ENCODE results near the gene UTY. TPM values are rescaled to one million over a fixed set of nuclear protein-coding genes. Genes with fewer than 3 reads are reported as not detected.

The UTY gene
- total RNA-seq, 6 experiments from 2014 or later = 5.6 to 8.2 (median 7.1) TPM

DNA sequence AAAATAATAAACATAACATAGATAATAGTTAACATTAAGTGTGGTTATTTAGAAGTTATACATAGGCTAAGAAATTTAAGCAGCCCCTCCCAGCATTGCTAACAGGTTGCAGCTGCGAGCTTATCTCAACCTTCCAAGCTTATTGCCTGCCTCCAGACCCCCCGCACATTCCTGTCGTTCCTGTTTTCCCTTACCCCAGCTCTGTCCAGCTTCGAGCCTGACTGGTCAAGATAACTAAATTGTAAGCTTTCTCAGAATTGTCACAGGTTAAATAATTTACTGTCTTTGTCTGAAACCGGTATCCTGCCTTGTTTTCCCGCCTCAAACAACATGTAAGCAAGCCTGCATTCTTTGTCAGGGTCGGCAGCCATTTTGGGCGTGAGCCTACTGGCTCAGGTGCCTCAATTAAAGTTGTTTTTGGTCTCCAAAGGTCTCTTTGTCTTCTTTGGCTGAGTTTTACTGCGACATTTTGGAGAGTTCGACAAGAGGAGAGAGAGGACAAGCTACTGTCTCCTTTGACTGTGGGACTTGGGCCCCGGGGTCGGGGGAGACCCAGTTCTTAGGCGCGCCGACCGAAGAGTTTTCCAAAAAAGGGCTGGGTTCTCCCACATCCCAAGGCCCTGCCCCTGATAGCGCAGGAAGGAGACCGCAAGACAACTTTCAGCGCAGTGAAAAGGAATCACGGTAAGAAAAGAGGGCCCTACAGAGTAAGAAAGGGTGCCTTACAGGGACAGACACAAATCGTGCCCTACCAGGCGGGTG lies 44.4 kb downstream of the UTY start:
- Mint-ChIP-seq H3K36me3 (ENCODE audit: low read depth) (peaks cover 22% of the 10 kb centered on the region), H3K27me3 (ENCODE audit: insufficient read depth) (peaks cover 1% of the 10 kb centered on the region; the same call in 1 of the 2 replicates), H3K4me3 (no peak overlapping the region), H3K27ac (no peak overlapping the region), H3K9me3 (peaks cover 17% of the 10 kb centered on the region), H3K4me1 (ENCODE audit: low read depth) (peaks cover 21% of the 10 kb centered on the region)
- DNase-seq = no peak
- TF ChIP-seq, protein P1, sequence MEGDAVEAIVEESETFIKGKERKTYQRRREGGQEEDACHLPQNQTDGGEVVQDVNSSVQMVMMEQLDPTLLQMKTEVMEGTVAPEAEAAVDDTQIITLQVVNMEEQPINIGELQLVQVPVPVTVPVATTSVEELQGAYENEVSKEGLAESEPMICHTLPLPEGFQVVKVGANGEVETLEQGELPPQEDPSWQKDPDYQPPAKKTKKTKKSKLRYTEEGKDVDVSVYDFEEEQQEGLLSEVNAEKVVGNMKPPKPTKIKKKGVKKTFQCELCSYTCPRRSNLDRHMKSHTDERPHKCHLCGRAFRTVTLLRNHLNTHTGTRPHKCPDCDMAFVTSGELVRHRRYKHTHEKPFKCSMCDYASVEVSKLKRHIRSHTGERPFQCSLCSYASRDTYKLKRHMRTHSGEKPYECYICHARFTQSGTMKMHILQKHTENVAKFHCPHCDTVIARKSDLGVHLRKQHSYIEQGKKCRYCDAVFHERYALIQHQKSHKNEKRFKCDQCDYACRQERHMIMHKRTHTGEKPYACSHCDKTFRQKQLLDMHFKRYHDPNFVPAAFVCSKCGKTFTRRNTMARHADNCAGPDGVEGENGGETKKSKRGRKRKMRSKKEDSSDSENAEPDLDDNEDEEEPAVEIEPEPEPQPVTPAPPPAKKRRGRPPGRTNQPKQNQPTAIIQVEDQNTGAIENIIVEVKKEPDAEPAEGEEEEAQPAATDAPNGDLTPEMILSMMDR (IDR thresholded peaks at IDR 0.05) = no peak

DNA sequence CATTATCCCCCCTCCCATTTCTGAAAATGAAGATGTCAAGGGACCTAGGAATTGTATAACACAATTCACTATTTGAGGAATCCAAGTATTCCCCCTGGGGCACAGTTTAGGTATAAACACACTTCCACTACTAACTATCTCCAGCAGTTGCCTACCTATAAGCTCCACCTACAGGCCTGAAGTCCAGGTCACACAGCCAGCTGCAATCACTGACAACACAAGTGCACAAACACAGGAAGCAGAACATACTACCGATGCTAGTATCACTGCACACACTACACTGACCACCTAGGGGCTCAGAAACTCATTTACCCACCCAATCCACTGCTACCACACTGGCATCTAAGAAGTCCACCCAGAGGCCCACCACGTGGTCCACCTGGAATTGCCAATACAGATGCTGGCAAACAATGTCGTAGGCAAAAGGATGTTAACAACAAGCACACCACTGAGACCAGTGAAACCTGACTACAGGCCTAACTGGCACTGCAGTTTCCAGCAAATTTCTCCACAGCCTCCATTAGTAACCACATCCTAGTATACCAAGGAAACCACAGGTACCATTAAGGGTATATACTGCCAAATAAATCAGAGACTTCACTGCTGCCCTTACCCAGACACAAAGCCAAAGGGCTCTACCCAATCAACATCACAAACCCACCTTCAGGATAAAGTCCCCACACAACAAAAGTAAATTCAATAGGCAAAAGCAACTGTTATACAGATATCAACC lies 47.4 kb downstream of the UTY start:
- Mint-ChIP-seq H3K4me3 (no peak overlapping the region), H3K36me3 (ENCODE audit: low read depth) (peaks cover 41% of the 10 kb centered on the region)
- TF ChIP-seq, protein P1 (IDR thresholded peaks at IDR 0.05) = no peak

DNA sequence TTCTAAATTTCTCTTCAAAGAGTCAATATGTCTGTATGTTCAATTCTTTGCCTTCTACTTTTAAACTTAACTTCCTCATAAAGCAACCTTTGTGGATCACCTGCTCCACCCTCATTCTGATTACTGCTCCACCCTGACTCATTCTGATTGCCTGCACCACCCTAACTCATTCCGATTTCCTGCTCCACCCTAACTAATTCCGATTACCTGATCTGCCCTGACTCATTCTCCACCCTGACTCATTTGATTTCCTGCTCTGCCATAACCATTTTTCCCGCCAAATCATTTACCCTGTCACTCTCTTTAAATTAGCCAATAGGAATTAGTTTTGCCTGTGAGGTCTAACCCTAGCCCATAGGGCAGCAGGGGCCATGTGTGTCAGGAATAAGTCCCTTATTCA lies 50.3 kb downstream of the UTY start:
- TF ChIP-seq, protein P1 (IDR thresholded peaks at IDR 0.05) = no peak
- no peaks in the 10 kb centered on the region for H3K27me3 Mint-ChIP-seq (ENCODE audit: insufficient read depth)

More for the DNA sequence above, 47.4 kb downstream of the UTY start:
- DNase-seq = no peak
- H3K9me3 Mint-ChIP-seq = peaks cover 31% of the 10 kb centered on the region
- peaks cover 30% of the 10 kb centered on the region for H3K4me1 Mint-ChIP-seq (ENCODE audit: low read depth)
- H3K27me3 Mint-ChIP-seq (ENCODE audit: insufficient read depth) = peaks cover 1% of the 10 kb centered on the region; the same call in 1 of the 2 replicates
- no peak overlapping the region; the same call in 1 of the 2 replicates for H3K27ac Mint-ChIP-seq

DNA sequence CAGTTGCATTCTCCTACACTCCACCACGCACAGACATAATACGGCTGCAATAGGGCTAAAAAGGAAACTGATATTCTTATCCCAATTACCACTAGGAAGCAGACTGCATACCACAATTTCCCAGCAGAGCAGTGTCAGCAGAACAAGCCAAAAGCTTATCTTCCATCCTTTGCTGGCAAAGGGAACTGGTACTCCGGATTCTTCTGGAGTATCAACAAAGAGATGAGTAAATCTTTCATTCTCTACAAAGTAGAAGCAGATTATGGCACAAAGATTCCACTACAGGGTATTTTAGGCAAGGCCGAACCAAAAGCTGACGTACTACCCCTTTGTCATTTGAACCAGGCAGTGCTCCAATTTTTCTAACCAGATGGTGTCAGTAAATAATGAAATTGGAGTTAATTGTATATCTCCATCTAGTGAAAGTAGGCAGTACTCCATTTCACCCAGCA lies 56.5 kb downstream of the UTY start:
- no peak for DNase-seq
- no peak overlapping the region; the same call in 1 of the 2 replicates for H3K27ac Mint-ChIP-seq
- no peaks in the 10 kb centered on the region for H3K27me3 Mint-ChIP-seq (ENCODE audit: insufficient read depth)
- H3K4me3 Mint-ChIP-seq = no peak overlapping the region
- TF ChIP-seq, protein P1 (IDR thresholded peaks at IDR 0.05) = peak; percentile 22; the same call in 1 of the 2 replicates
- peaks cover 26% of the 10 kb centered on the region; the same call in 1 of the 2 replicates for H3K36me3 Mint-ChIP-seq (ENCODE audit: low read depth)
- peaks cover 3% of the 10 kb centered on the region; the same call in 1 of the 2 replicates for H3K9me3 Mint-ChIP-seq
- H3K4me1 Mint-ChIP-seq (ENCODE audit: low read depth) = peaks cover 35% of the 10 kb centered on the region

More for the DNA sequence above, 50.3 kb downstream of the UTY start:
- Mint-ChIP-seq H3K4me1 (ENCODE audit: low read depth) (peaks cover 47% of the 10 kb centered on the region), H3K4me3 (no peak overlapping the region), H3K27ac (peak overlapping the region; percentile 57; the same call in 1 of the 2 replicates), H3K9me3 (peaks cover 34% of the 10 kb centered on the region), H3K36me3 (ENCODE audit: low read depth) (peaks cover 53% of the 10 kb centered on the region)
- no peak for DNase-seq

- Mint-ChIP-seq H3K4me1 (ENCODE audit: low read depth) (peaks cover 10% of the 10 kb centered on the region), H3K4me3 (no peak overlapping the region), H3K27me3 (ENCODE audit: insufficient read depth) (no peaks in the 10 kb centered on the region), H3K9me3 (no peaks in the 10 kb centered on the region), H3K36me3 (ENCODE audit: low read depth) (peaks cover 8% of the 10 kb centered on the region; the same call in 1 of the 2 replicates), H3K27ac (no peak overlapping the region)
- no peak for DNase-seq
- TF ChIP-seq, protein P1 (IDR thresholded peaks at IDR 0.05) = no peak
These were observed 62.8 kb downstream of the UTY start for GRCh38 chrY:13416869-13417661.

All from HFFc6 (cell line).